ENCODE measurements around the gene PRRC2C.

GRCh38 chr1:171500803-171501202 is 15.5 kb downstream of the PRRC2C start:
- no peak for TF ChIP-seq CTCF (IDR thresholded peaks at IDR 0.05)
- TF ChIP-seq POLR2A (IDR thresholded peaks at IDR 0.05) = no peak
- TF ChIP-seq POLR2AphosphoS5 (IDR thresholded peaks at IDR 0.05) = no peak
- no peak for TF ChIP-seq EP300 (IDR thresholded peaks at IDR 0.05)
